HG03565 (cell line): ENCODE results near the gene UTRN.

ENCODE experiments used
- ATAC-seq: cut with Tn5 transposase; IDR thresholded peaks from one replicate; pipeline ENCODE4 v1.9.1; 2021; ENCODE audit warnings: mild to moderate bottlenecking, moderate library complexity; ENCODE audit not compliant: unreplicated experiment

Gene UTRN

GRCh38 chr6:144284783-144285547 lies at the start of gene UTRN:
TSS of gene UTRN (plus strand) at chr6:144285335. CDS start at chr6:144291829, 6,494 bp downstream.
- peak; percentile 50 for ATAC-seq

DNA sequence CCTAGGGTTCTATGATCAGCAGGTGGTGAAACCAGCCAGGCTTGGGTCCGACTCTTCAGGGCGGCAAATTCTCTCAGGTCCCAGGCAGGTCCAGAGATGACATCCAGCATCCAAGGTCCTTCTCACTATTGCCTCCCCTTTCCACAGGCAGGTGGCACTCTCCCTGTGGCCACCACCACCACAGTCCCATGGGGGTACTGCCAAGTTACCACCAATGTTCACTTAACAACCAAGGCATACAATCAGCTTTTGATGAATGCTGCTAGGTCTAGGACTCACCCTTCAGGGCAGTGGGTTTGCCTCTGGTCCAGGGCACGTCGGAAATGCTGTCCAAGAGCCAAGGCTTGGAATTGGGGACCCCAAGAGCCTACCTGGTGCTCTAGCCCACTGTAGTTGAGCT lies 40.4 kb upstream of the UTRN start:
- no peak for ATAC-seq

DNA sequence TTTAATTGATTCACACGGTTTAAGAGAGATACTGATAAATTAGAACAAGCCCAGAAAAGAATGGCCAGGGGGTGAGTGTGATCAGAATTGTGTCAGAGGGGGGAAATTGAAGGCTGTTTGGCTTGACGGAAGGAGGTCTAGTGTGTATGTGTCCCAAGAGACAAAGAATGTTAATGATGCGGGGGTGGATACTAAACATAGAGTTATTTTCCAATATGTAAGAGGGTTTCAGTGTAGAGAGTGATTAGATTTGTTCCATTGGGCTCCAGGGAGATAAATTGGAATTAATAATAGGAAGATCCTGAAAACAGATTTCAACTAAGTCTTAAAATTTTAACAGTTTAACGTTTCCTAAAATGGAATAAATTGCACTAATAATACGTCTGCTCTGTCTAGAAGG lies 38.1 kb upstream of the UTRN start:
- no peak for ATAC-seq

- ATAC-seq: no peak
Measured at GRCh38 chr6:144248003-144248402, 37.1 kb upstream of the UTRN start.

- ATAC-seq: no peak
Measured at GRCh38 chr6:144248476-144249301, 36.4 kb upstream of the UTRN start.

GRCh38 chr6:144250276-144250675 lies 34.9 kb upstream of the UTRN start:
- ATAC-seq: no peak

GRCh38 chr6:144252259-144252658 lies 32.9 kb upstream of the UTRN start:
- no peak for ATAC-seq

- ATAC-seq: no peak
Measured at GRCh38 chr6:144259986-144260385, 25.1 kb upstream of the UTRN start.

- ATAC-seq: no peak
Measured at GRCh38 chr6:144262470-144263369, 22.4 kb upstream of the UTRN start.

- no peak for ATAC-seq
Measured at GRCh38 chr6:144263786-144264185, 21.3 kb upstream of the UTRN start.

DNA sequence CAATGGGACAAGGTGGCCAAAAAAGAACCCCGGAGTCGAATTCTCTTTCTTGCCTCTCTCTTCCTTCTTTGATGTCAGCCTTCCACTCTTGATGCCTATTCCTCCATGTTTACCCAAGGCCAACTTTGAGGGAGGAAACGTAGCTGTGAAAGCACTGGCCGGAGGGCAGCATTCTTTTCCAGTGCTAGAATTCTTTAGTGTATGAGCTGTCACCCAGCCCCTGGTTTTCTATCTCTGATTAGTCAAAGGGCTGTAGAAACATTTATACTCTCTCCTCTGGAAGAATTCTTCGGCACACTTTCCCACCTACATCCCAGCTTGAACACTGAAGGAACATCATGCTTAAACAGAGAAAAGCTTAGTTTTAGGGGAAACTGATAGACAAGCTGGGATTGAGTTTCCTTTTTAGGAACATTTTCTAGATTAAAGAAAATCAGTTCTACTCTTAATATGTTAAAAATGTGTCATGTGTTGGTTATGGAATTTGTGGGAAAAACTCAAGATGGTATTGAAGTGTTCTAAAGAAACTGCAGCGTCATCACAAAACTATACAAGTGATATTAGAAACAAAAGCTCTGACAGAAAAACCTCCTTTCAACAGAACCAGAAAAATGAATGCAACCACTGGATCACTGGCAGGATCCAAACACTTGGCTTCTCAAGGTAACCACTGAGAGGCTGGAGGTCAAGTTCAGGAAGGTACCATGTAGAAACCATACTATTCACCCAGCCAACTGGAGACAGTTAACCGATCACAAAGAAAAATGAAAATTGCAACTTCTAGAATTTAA lies 20.7 kb upstream of the UTRN start:
- ATAC-seq: no peak

GRCh38 chr6:144265061-144265357 lies 20.1 kb upstream of the UTRN start:
- ATAC-seq: no peak

DNA sequence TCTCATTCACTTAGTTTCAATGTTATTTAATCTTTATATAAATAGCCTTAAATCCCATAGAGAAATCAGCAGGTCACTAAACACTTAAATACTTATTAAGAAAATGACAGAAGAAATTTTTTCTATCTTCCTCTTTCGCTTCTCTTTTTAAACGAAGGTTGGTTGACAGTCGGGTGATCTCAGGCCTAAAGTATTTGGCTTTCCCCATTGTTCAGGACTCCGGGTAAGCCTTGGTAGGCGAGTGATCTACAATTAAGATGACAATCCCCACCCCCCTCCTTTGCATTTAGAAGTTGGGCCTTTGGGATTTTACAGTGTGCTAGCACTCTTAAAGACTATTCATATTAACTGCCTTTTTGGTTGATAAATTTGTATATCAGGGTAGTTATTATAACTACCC lies 19.7 kb upstream of the UTRN start:
- peak; percentile 76 for ATAC-seq

- no peak for ATAC-seq
Measured at GRCh38 chr6:144266091-144266649, 19.0 kb upstream of the UTRN start.

DNA sequence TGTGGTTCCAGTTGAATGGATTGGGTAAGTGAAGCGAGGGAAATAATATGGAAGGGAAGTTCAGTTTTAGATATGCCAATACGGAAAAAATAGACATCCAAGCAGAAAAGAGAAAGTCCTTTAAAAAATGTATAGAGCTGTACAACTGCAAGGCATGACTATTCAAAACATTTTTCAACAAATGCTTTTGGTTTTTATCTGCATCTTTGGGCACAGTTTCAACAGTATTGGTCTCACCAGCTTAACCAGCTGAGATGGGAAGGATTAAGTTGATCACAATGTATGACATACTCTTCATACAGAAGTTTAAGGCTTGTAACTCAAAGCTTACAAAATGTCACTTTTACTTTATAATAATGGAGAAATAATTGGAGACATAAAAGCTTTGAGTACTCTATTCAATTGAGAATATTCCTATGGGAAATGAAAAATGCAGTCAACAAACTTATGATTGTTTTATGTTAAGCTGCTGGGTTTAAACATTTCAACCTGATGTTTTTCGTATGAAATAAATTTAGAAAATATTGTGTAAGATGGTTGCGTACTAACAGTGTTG lies 16.3 kb upstream of the UTRN start:
- no peak for ATAC-seq

DNA sequence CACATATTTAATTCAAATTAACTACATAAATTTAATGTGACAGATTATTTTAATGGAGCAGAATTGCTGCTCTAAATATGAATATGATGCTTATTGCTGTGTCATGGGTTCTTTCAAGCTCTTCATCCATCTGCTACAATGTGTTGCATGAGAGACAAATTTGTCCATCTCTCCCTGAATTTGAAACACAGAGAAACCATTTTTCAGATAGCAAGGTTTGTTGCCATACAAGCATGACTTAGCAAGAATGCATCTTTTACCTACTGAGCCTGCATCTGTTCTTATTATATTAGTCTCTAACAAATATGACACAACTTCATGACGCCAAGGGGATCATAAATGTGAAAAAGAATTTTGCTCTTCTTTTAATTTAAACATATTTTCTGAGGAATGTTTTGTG lies 8.0 kb upstream of the UTRN start:
- ATAC-seq: no peak

- ATAC-seq: no peak
Measured at GRCh38 chr6:144277605-144278227, 7.4 kb upstream of the UTRN start.

DNA sequence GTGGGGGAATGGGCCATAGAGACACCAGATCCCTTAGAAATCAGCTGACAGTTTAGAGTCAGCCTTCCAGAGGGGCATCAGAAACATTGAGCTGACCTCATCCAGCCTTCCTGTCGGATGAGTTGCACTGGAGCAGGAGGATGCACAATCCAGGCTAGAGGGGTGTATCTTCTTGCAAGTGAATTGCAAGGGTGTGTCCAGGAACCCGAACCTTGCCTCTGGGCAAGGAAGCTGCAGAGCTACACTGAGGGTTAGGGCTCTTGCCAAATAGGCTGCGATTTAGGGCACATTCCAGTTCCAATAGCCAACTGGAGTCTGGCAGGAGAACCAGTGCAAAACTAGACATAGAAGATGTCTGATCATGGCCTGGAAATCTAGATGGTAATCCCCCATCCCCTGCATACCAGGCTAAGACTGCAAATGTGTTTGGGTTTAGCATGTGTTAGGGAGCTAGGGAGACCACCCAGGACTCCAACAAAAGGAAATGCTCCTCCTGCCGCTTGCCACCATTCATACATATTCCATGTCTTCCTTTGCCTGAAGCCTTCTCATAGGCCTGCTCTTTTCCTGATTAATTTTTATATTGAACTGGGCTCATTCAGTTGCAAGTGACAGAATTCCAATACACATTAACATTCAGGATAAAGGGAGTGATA lies 6.3 kb upstream of the UTRN start:
- no peak for ATAC-seq
